ENCODE data around the gene HOXC5.
"Not testable (repeated sequence)": the region's sequence is repeated elsewhere in the genome, so short reads cannot be mapped to it uniquely, and the experiment has no call there.

The HOXC5 gene

GRCh38 chr12:54033980-54034784 is 1.3 kb downstream of the HOXC5 start:
- no peak for DNase-seq (ENCODE audit: low spot score)

DNA sequence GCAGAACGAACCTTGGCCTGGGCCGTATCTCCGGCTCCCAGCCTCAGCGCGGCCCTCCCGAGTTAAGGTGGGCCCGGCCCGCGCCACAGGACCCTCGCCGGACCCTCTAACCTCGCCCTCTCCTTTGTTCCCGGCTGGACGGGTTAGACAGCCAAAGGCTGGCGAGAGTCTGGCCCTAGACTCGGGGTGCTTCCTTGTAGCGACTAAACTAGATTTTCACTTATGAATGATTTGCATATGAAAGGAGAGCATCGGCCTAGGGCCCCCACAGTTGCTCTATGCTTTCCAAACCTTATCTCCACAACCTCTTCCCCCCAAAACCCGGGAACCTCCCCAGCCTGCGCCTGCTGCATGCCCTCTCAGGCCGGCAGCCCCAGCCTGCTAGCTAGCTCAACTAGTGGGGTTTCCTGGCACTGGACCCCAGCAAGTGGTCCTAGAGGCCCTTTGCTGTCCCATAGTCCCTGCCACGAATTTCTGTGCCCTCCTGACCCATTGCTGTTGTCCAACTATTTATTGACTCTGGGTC is 2.0 kb downstream of the HOXC5 start:
- no peak for DNase-seq (ENCODE audit: low spot score)

DNA sequence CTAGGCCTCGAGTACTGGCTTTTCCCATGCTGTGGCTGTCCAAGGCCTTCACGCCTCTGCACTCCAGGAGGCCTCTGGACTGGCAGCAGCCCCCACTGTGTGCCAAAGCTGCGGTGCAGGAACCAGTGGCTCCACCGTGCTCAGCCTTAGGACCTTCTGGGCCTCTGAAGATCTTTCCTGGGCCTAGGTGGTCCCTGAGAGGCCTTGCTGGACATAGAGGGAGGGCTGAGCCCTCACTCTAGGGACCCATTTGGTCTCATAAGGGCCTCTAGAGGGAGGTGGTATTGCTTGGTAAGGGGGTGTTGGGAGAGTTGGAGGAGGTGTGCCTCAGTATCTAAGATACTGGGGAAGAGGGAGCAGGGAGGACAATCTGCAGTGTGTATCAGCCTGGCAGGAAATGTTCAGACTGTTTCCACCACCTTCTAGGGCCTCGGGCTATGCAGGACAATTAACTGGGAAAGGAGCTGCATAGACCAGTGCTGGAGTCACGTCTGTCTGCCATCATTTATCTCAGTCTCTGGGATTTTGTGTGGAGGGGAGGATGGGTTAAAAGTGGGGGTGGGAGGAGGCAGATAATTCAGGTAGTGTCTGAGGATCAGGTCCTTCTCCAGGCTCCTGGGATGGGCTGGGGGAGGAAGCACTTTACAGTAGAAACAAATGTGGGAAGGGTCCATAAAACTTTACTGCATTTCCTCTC is 2.9 kb downstream of the HOXC5 start:
- no peak for DNase-seq (ENCODE audit: low spot score)

GRCh38 chr12:54036620-54037359 is 3.9 kb downstream of the HOXC5 start:
- DNase-seq (ENCODE audit: low spot score) = no peak

DNA sequence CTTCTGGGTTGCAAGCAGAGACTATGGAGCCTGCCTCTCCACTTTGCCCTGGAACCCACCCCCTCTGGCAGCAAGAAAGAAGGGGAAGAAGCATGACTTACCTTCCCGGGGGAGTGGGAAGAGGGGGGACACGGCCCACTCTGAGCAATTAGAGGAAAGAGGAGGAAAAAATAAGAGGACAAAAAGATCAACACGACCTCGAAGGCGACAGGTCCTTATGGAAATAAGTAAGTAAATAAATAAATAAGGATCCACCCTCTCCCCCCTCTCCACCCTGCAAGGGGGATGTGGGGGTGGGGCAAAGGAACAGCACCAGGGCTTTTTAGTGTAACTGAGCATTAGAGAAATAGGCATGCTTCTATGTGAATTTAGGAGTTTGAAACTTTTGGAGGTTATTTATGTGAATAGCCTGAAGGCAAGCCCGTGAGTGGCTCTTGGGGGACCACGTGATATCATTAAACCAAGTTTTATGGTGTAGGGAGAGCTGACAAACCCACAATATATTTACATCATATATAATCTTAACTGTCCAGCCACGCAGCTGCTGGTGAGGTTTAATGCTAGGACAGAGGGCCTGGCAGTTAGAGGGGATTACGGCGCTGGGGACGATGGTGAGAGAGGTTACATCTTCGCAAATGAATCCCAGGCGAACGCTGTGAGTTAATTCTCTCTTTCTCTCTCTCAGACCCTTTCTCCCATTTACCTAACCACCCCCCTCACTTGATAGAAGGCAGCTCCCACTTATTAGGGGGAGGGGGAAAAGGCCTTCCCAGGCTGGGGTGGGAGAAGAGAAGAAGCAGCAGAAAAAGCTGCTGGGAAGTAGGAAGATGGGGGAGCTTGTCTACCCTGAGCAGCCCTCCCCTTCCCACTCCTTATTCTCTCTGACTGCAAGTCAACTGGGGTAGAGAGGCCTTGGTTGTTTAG is 4.8 kb downstream of the HOXC5 start:
- no peak for DNase-seq (ENCODE audit: low spot score)

- DNase-seq (ENCODE audit: low spot score) = no peak
Observed at GRCh38 chr12:54038284-54038870, 5.5 kb downstream of the HOXC5 start.

DNA sequence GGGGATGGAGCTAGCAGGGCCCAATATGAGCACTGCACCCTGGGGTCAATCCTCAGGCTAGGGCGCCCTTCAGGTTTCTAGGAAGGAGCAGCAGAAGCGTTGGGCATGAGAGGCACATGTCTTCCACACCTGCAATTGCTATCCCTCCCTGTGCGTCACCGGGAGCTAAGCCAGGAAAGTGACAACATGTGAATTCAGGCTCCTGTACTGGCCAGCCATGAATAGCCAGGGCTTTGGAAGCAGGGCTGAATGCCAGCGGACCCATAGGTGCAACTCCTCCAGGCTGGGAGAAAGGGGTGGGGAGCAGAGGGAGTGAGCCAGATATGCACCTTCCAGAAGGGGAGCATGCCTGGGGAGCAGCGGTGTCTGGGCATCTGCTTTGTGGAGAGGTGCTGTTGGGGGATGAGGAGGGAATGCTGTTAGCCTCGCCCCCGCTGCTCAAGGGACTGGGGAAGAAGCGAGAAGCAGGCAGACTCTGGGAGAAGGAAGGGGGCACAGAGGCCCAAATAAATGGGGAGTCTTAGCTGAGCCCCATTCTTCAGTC is 6.1 kb downstream of the HOXC5 start:
- no peak for DNase-seq (ENCODE audit: low spot score)

- DNase-seq (ENCODE audit: low spot score) = no peak
Observed at GRCh38 chr12:54039417-54040147, 6.7 kb downstream of the HOXC5 start.

DNA sequence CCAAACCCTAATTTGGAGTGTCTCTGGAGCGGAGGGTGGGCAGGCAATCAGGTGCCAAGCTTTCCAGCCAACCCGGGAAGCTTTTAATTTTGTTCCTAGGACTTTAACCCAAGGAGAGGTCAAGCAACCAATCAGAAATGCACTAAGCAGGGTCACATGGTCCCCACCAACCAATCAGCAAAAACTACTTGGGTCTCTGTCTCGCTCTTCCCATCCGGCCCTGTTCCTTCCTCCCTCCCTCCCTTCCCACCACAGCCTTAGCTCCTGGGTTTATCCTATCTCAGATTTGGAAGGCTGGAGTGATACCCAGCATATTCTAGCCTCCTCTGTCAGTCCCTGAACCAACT is 7.3 kb downstream of the HOXC5 start:
- DNase-seq (ENCODE audit: low spot score) = no peak

GRCh38 chr12:54040648-54041047 is 7.8 kb downstream of the HOXC5 start:
- DNase-seq (ENCODE audit: low spot score) = no peak

GRCh38 chr12:54041097-54041690 is 8.3 kb downstream of the HOXC5 start:
- DNase-seq (ENCODE audit: low spot score) = no peak

DNA sequence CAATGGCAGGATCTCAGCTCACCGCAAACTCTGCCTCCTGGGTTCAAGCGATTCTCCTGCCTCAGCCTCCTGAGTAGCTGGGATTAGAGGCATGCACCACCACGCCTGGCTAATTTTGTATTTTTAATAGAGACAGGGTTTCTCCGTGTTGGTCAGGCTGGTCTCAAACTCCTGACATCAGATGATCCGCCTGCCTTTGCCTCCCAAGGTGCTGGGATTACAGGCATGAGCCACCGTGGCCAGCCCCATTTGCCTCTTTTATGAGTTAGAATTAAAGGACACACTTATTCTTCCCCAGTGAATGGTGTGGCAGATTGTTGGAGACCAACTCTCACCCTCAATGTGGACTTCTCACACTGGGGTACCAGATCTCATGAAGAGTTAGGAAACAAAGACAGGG is 9.2 kb downstream of the HOXC5 start:
- DNase-seq (ENCODE audit: low spot score) = not testable (repeated sequence)

GRCh38 chr12:54042970-54043853 is 10.4 kb downstream of the HOXC5 start:
- no peak for DNase-seq (ENCODE audit: low spot score)

- no peak for DNase-seq (ENCODE audit: low spot score)
Observed at GRCh38 chr12:54044425-54045103, 11.7 kb downstream of the HOXC5 start.

GRCh38 chr12:54045401-54045800 is 12.6 kb downstream of the HOXC5 start:
- DNase-seq (ENCODE audit: low spot score) = no peak

DNA sequence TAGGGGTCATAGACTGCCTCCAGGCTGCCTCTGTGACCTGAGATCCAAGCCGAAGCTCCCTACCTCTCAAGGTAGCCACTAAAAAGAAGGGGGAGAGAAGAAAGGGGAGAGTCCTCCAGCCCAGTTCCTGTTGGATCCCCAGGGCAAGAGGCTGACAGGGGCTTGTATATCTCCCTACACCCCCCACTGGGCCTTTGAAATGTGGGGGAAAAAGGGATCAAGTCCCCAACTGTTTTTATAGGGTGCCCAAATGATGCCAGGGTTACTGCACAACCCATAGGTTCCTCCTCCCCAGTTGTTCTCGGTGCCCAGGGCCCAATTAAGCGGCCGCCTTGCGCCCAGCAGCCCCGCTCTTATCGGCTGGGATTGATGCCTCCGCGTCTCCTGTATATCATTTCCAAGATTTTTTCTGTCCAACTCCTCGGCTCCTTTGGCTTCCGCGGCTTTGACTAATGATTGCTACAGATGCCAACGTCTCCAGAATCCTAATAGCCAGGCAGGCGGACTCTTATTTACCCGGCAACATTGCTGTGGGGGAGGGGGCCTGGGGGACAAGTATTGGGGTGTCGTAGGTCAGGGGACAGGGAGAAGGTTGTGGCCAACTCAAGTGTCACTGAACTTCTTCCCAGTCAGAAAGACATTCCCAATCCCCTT is 13.1 kb downstream of the HOXC5 start:
- DNase-seq (ENCODE audit: low spot score) = no peak

DNA sequence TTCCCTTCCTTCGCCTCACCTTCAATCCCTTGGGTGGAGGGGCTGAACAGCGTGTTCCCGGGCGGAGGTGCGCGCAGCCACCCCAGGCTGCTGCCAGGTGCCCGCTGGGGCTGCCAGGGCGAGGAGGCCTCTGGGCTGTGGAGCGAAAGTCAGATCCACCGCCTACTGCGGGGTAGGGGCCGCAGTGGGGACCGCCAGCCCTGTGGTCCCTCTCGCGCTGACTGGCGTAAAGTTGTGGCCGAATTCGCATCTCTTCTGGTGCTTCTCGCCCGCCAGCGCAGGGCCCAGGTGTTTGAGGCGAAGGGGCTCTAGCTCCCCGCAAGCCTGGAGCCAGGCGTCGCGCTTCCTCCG is 13.9 kb downstream of the HOXC5 start:
- no peak for DNase-seq (ENCODE audit: low spot score)

Measured in left forelimb (tissue), 1 donor.